GM21717 (cell line): ENCODE results near the gene TBX20.
"Not testable (repeated sequence)": the region's sequence is repeated elsewhere in the genome, so short reads cannot be mapped to it uniquely, and the experiment has no call there.

Experiments used
- ATAC-seq: cut with Tn5 transposase; IDR thresholded peaks from one replicate; pipeline ENCODE4 v1.9.1; 2021; ENCODE audit warnings: mild to moderate bottlenecking, moderate library complexity; ENCODE audit not compliant: unreplicated experiment

Gene TBX20

GRCh38 chr7:35255443-35256255, 1.7 kb upstream of the TBX20 start:
- no peak for ATAC-seq

- no peak for ATAC-seq
Observed at GRCh38 chr7:35254496-35255442, 869 bp upstream of the TBX20 start.

GRCh38 chr7:35253460-35253709, 515 bp downstream of the TBX20 start:
- no peak for ATAC-seq

GRCh38 chr7:35252612-35253459, 1.1 kb downstream of the TBX20 start:
- ATAC-seq = no peak

- ATAC-seq = no peak
Observed at GRCh38 chr7:35251606-35252310, 2.1 kb downstream of the TBX20 start.

- ATAC-seq = no peak
Observed at GRCh38 chr7:35250941-35251340, 3.0 kb downstream of the TBX20 start.

- ATAC-seq = no peak
Observed at GRCh38 chr7:35250452-35250851, 3.4 kb downstream of the TBX20 start.

GRCh38 chr7:35249537-35249907, 4.4 kb downstream of the TBX20 start:
- ATAC-seq = no peak

- ATAC-seq = no peak
Observed at GRCh38 chr7:35248576-35249536, 5.0 kb downstream of the TBX20 start.

- no peak for ATAC-seq
Observed at GRCh38 chr7:35246819-35247218, 7.1 kb downstream of the TBX20 start.

- no peak for ATAC-seq
Observed at GRCh38 chr7:35241884-35242283, 12.0 kb downstream of the TBX20 start.

- no peak for ATAC-seq
Observed at GRCh38 chr7:35241436-35241835, 12.5 kb downstream of the TBX20 start.

- ATAC-seq = not testable (repeated sequence)
Observed at GRCh38 chr7:35241008-35241407, 12.9 kb downstream of the TBX20 start.

GRCh38 chr7:35238456-35238855, 15.4 kb downstream of the TBX20 start:
- ATAC-seq = not testable (repeated sequence)

GRCh38 chr7:35232994-35233393, 20.9 kb downstream of the TBX20 start:
- ATAC-seq = no peak

- ATAC-seq = not testable (repeated sequence)
Observed at GRCh38 chr7:35231221-35231620, 22.7 kb downstream of the TBX20 start.

- ATAC-seq = not testable (repeated sequence)
Observed at GRCh38 chr7:35229116-35229780, 24.7 kb downstream of the TBX20 start.

- peak; percentile 80 for ATAC-seq
Observed at GRCh38 chr7:35228496-35229051, 25.3 kb downstream of the TBX20 start.

GRCh38 chr7:35227438-35227837, 26.5 kb downstream of the TBX20 start:
- ATAC-seq = not testable (repeated sequence)
